ENCODE data around the gene CLCA2. TPM values are rescaled to one million over a fixed set of nuclear protein-coding genes. Genes with fewer than 3 reads are reported as not detected.

CLCA2 gene
- total and polyA plus RNA-seq, 12 donors = 0.11 to 1.1 (median 0.25) TPM; not detected in 2

GRCh38 chr1:86445919-86446318 lies 21.9 kb downstream of the CLCA2 start:
- Histone ChIP-seq H3K27me3 (no peaks in the 10 kb centered on the region), H3K27ac (no peak overlapping the region), H3K9me3 (replicated peaks in 1 of 3) (no peaks in the 10 kb centered on the region), H3K36me3 (replicated peaks in 1 of 2) (no peaks in the 10 kb centered on the region), H3K4me3 (no peak overlapping the region), H3K4me1 (replicated peaks in 1 of 2) (no peaks in the 10 kb centered on the region)
- no peak for DNase-seq
- TF ChIP-seq POLR2A (IDR thresholded peaks at IDR 0.05) (no peak), CTCF (IDR thresholded peaks at IDR 0.05) (no peak)
- WGBS, 4 donors = 72 to 94% (median 93%) methylated on average over 1 of the region's 1 CpG
- intact Hi-C loops (cut with DNase I) = no loop called here

DNA sequence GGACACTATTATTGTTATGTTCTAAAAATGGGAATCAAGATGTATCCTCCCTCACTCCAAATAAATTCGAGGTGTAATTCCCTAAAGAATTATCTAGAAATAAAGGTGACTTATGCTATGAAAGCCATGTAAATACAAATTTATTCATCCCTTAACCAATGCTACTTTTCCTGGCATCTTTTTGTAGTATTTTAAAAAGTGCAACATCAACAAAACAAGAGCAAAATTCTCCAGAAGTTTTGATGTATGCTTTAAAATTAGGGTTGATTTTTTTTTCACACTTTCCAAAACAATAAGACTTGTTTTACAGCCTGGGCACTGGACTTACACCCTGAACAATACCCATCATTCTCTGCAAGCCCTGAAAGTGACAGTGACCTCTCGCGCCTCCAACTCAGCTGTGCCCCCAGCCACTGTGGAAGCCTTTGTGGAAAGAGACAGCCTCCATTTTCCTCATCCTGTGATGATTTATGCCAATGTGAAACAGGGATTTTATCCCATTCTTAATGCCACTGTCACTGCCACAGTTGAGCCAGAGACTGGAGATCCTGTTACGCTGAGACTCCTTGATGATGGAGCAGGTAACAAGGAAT lies 23.3 kb downstream of the CLCA2 start:
- DNase-seq = no peak
- WGBS, 4 donors = 55 to 79% (median 72%) methylated on average over 4 of the region's 4 CpGs
- H3K4me3 ChIP-seq = no peak overlapping the region
- H3K27me3 ChIP-seq = no peaks in the 10 kb centered on the region
- no peak for TF ChIP-seq CTCF (IDR thresholded peaks at IDR 0.05)
- no peak for TF ChIP-seq POLR2A (IDR thresholded peaks at IDR 0.05)
- H3K4me1 ChIP-seq (replicated peaks in 1 of 2) = no peaks in the 10 kb centered on the region
- intact Hi-C loops (cut with DNase I) = no loop called here
- no peak overlapping the region for H3K27ac ChIP-seq
- H3K9me3 ChIP-seq (replicated peaks in 1 of 3) = no peaks in the 10 kb centered on the region
- H3K36me3 ChIP-seq (replicated peaks in 1 of 2) = no peaks in the 10 kb centered on the region

DNA sequence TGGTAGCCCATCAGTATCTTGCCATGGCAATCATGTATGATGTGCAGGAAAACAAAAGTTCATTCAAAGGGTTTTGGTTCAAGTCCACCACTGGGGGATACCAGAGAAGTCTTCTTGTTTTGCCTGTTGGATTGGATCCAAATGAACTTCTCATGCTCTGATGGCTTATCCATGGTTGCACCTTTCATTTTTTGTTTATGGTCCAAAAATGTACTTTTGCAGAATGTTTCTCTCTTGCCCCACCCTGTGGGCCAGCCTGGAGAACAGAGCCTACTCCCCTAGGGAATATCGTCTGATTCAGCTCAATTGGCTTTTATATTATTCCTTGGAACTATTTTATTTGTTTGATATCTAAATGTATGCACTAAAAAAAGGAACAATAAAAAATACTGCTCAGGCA lies 24.7 kb downstream of the CLCA2 start:
- intact Hi-C loops (cut with DNase I) = no loop called here
- H3K9me3 ChIP-seq (replicated peaks in 1 of 3) = no peaks in the 10 kb centered on the region
- no peaks in the 10 kb centered on the region for H3K27me3 ChIP-seq
- DNase-seq = no peak
- H3K4me1 ChIP-seq (replicated peaks in 1 of 2) = no peaks in the 10 kb centered on the region
- no peak overlapping the region for H3K27ac ChIP-seq
- 76 to 88% (median 86%) methylated on average over 1 of the region's 1 CpG for WGBS, 4 donors
- H3K4me3 ChIP-seq = no peak overlapping the region
- H3K36me3 ChIP-seq (replicated peaks in 1 of 2) = no peaks in the 10 kb centered on the region
- TF ChIP-seq CTCF (IDR thresholded peaks at IDR 0.05) = no peak
- no peak for TF ChIP-seq POLR2A (IDR thresholded peaks at IDR 0.05)

GRCh38 chr1:86449103-86449502 lies 25.1 kb downstream of the CLCA2 start:
- DNase-seq = no peak
- TF ChIP-seq POLR2A (IDR thresholded peaks at IDR 0.05) (no peak), CTCF (IDR thresholded peaks at IDR 0.05) (no peak)
- Histone ChIP-seq H3K9me3 (replicated peaks in 1 of 3) (no peaks in the 10 kb centered on the region), H3K27ac (no peak overlapping the region), H3K4me1 (replicated peaks in 1 of 2) (no peaks in the 10 kb centered on the region), H3K4me3 (no peak overlapping the region), H3K36me3 (replicated peaks in 1 of 2) (no peaks in the 10 kb centered on the region), H3K27me3 (no peaks in the 10 kb centered on the region)
- WGBS, 4 donors = 83 to 100% (median 98%) methylated on average over 1 of the region's 1 CpG
- intact Hi-C loops (cut with DNase I) = no loop called here
